Neural cell (in vitro differentiated cells): ENCODE data around the gene MTMR8.

Experiments
- CTCF ChIP-seq: fragments of 450-650 bp; IDR thresholded peaks from 2 replicates; pipeline ENCODE4 v1.5.1; 2014; ENCODE audit warnings: antibody characterized with exemption, mild to moderate bottlenecking, moderate library complexity; ENCODE audit not compliant: poor library complexity, severe bottlenecking
- EP300 ChIP-seq: fragments of 450-650 bp; conservative IDR thresholded peaks from 2 replicates; pipeline ENCODE4 v1.6.1; 2014; ENCODE audit warnings: antibody characterized with exemption, mild to moderate bottlenecking, moderate library complexity; ENCODE audit not compliant: poor library complexity, severe bottlenecking
- EZH2 ChIP-seq: fragments of 200-600, 300-800 bp; shearing (Covaris generic), sonication (generic); IDR thresholded peaks from 2 replicates; pipeline ENCODE4 v1.6.1; 2014; ENCODE audit warnings: antibody characterized with exemption, low read length, borderline replicate concordance, mild to moderate bottlenecking; ENCODE audit not compliant: insufficient read depth, poor library complexity, severe bottlenecking
- MXI1 ChIP-seq: fragments of 450-650 bp; conservative IDR thresholded peaks from 2 replicates; pipeline ENCODE4 v1.6.1; 2014; ENCODE audit warnings: antibody characterized with exemption, mild to moderate bottlenecking; ENCODE audit not compliant: poor library complexity, severe bottlenecking
- POLR2AphosphoS5 ChIP-seq: IDR thresholded peaks from 2 replicates; pipeline ENCODE4 v1.6.1; 2012
- RAD21 ChIP-seq: fragments of 450-650 bp; conservative IDR thresholded peaks from 2 replicates; pipeline ENCODE4 v1.6.1; 2014; ENCODE audit warnings: antibody characterized with exemption, mild to moderate bottlenecking, moderate library complexity
- REST ChIP-seq: IDR thresholded peaks from 2 replicates; pipeline ENCODE4 v1.6.1; 2012; ENCODE audit warnings: borderline replicate concordance
- SMC3 ChIP-seq: fragments of 450-650 bp; conservative IDR thresholded peaks from 2 replicates; pipeline ENCODE4 v1.6.1; 2014; ENCODE audit warnings: antibody characterized with exemption, mild to moderate bottlenecking, moderate library complexity; ENCODE audit not compliant: poor library complexity
- TAF1 ChIP-seq: IDR thresholded peaks from 2 replicates; pipeline ENCODE4 v1.6.1; 2012; ENCODE audit warnings: low read depth

DNA sequence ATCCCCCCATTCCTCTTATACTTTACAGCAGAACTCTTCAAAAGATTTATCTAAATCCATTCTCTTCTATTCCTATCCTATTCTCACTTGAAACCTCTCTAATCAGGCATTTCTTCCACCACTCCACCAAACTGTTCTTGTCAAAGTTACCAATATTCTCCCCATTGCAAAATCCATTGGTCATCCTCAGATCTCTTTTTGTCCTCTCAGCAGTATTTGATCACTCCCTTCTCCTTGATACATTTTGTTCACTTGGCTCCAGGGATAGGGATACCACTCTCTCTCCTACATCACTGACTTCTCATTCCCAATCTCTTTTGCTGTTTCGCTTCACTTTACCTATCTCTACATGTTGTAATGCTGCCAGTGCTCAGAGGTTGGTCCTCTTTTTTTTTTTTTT is 2.8 kb upstream of the MTMR8 start:
- no peak for TF ChIP-seq CTCF
- no peak for TF ChIP-seq RAD21
- no peak for TF ChIP-seq EP300
- TF ChIP-seq EZH2: no peak
- no peak for TF ChIP-seq TAF1
- TF ChIP-seq POLR2AphosphoS5: no peak
- TF ChIP-seq SMC3: no peak
- TF ChIP-seq REST: no peak
- no peak for TF ChIP-seq MXI1
